Epithelial cell of prostate (primary cell): Measurements from ENCODE around the gene ARHGDIB.

Experiments used
- DNase-seq: peaks from one replicate; pipeline ENCODE4 v3.0.0-alpha.2; 2011; ENCODE audit warnings: low read depth, low spot score
- H3K27ac ChIP-seq: fragments of 450-650 bp; 2 replicates; pipeline ENCODE4 v1.5.1; 2017; ENCODE audit warnings: mild to moderate bottlenecking

ARHGDIB gene

GRCh38 chr12:14958361-14959125 lies 2.9 kb downstream of the ARHGDIB start:
- no peak for DNase-seq
- no peak overlapping the region for H3K27ac ChIP-seq

- H3K27ac ChIP-seq = no peak overlapping the region
These were observed 3.7 kb downstream of the ARHGDIB start for GRCh38 chr12:14957551-14958168.

GRCh38 chr12:14956905-14957304 lies 4.5 kb downstream of the ARHGDIB start:
- DNase-seq = no peak
- no peak overlapping the region for H3K27ac ChIP-seq

More at GRCh38 chr12:14957551-14958168, 3.7 kb downstream of the ARHGDIB start:
- no peak for DNase-seq

- DNase-seq = no peak
- H3K27ac ChIP-seq = no peak overlapping the region
These were observed 5.1 kb downstream of the ARHGDIB start for GRCh38 chr12:14956024-14956891.

- DNase-seq = no peak
- no peak overlapping the region for H3K27ac ChIP-seq
These were observed 7.1 kb downstream of the ARHGDIB start for GRCh38 chr12:14954269-14954668.

- no peak for DNase-seq
- no peak overlapping the region for H3K27ac ChIP-seq
These were observed 7.6 kb downstream of the ARHGDIB start for GRCh38 chr12:14953752-14954151.

GRCh38 chr12:14952299-14952921 lies 9.0 kb downstream of the ARHGDIB start:
- peak; percentile 78 for DNase-seq
- peak overlapping the region; percentile 75 for H3K27ac ChIP-seq

GRCh38 chr12:14951851-14952250 lies 9.6 kb downstream of the ARHGDIB start:
- DNase-seq = no peak
- peak overlapping the region; percentile 75 for H3K27ac ChIP-seq

- peak; percentile 22 for DNase-seq
- H3K27ac ChIP-seq = peak overlapping the region; percentile 75
These were observed 10.2 kb downstream of the ARHGDIB start for GRCh38 chr12:14950982-14951746.

GRCh38 chr12:14950421-14950820 lies 11.0 kb downstream of the ARHGDIB start:
- no peak for DNase-seq
- no peak overlapping the region for H3K27ac ChIP-seq

GRCh38 chr12:14949631-14950030 lies 11.8 kb downstream of the ARHGDIB start:
- H3K27ac ChIP-seq = no peak overlapping the region
- no peak for DNase-seq

- peak overlapping the region; percentile 17 for H3K27ac ChIP-seq
- no peak for DNase-seq
These were observed 12.7 kb downstream of the ARHGDIB start for GRCh38 chr12:14948672-14949071.

- H3K27ac ChIP-seq = peak overlapping the region; percentile 29
- no peak for DNase-seq
These were observed 14.5 kb downstream of the ARHGDIB start for GRCh38 chr12:14946861-14947260.

GRCh38 chr12:14946162-14946561 lies 15.2 kb downstream of the ARHGDIB start:
- H3K27ac ChIP-seq = no peak overlapping the region
- DNase-seq = no peak

GRCh38 chr12:14942196-14942931 lies 19.0 kb downstream of the ARHGDIB start:
- no peak for DNase-seq
- no peak overlapping the region for H3K27ac ChIP-seq

- DNase-seq = no peak
- H3K27ac ChIP-seq = no peak overlapping the region
These were observed 20.0 kb downstream of the ARHGDIB start for GRCh38 chr12:14941369-14941768.

GRCh38 chr12:14938301-14938700 lies 23.1 kb downstream of the ARHGDIB start, which contains the start of gene ERP27:
TSS of gene ERP27 (minus strand) at chr12:14938537. CDS start at chr12:14938508, 29 bp downstream.
- H3K27ac ChIP-seq = peak within 1 kb of the TSS; percentile 59
- DNase-seq = no peak

GRCh38 chr12:14937689-14938088 lies 23.7 kb downstream of the ARHGDIB start:
- no peak for DNase-seq
- no peak overlapping the region for H3K27ac ChIP-seq

- DNase-seq = no peak
- H3K27ac ChIP-seq = no peak overlapping the region
These were observed 24.4 kb downstream of the ARHGDIB start for GRCh38 chr12:14937014-14937413.
